Mucosa of descending colon (tissue), 3 donors: Measurements from ENCODE around the gene GZMM. TPM values are rescaled to one million over a fixed set of nuclear protein-coding genes. Genes with fewer than 3 reads are reported as not detected.
A peak's percentile ranks its signal among the peaks of the same experiment; 100 is the strongest.

ENCODE experiments used
- ATAC-seq: fragments of 200-7000 bp; cut with Tn5 transposase; one replicate; pipeline ENCODE4 v1.9.1; 2020; ENCODE audit warnings: mild to moderate bottlenecking, moderate library complexity
- DNase-seq, 3 donors: peaks; one replicate each; pipeline ENCODE4 v3.0.0-alpha.2; 2020
- H3K36me3 ChIP-seq: fragments of 200-600 bp; one replicate; pipeline ENCODE4 v1.8.0; 2021; ENCODE audit warnings: low read depth, mild to moderate bottlenecking
- H3K4me1 ChIP-seq: fragments of 200-600 bp; one replicate; pipeline ENCODE4 v1.8.0; 2021; ENCODE audit warnings: low read depth, mild to moderate bottlenecking
- H3K4me3 ChIP-seq: fragments of 200-600 bp; one replicate; pipeline ENCODE4 v1.8.0; 2021; ENCODE audit warnings: mild to moderate bottlenecking
- H3K9me3 ChIP-seq: fragments of 200-600 bp; one replicate; pipeline ENCODE4 v1.8.0; 2021; ENCODE audit warnings: mild to moderate bottlenecking
- CTCF ChIP-seq: fragments of 200-600 bp; IDR thresholded peaks from one replicate; pipeline ENCODE4 v1.8.0; 2022; ENCODE audit warnings: antibody characterized with exemption, mild to moderate bottlenecking
- intact Hi-C, 2 donors: fragments of 100-400 bp; cut with DNase I in 1 of 2; cut with micrococcal nuclease in 1 of 2; formaldehyde crosslinking; loops; one replicate each; pipeline versions ENCODE4 v1.11.0 to v1.11.1; 2022; cut with DNase I, micrococcal nuclease
- total RNA-seq, 3 donors: library from RNA; stranded (reverse); fragmentation: NEBNext Ultra II Directional in 2 of 3; extraction: Animal tissue kit (Norgen Biotek cat#: 25700) in 2 of 3; gene quantifications; one replicate each; pipeline versions ENCODE4 v1.2.1 to v1.2.4, GENCODE V29; 2021 to 2023
- donor health status: DM: no; HTN: no; CAD: no; lungs with moderate emphysema.
- donor health status: DM: no; HTN: no; CAD: no.
- donor health status: DM: no; HTN: yes; CAD: no.

Gene GZMM
- total RNA-seq, 3 donors from 2014 or later = 0.76 to 1.4 (median 1.4) TPM

GRCh38 chr19:579842-580155, 35.9 kb downstream of the GZMM start:
- intact Hi-C loops = loop anchor here in 1 of 2 donors (10.0 kb wide), 1 partner anchor 155 kb away; no protein-coding TSS in a partner anchor

GRCh38 chr19:580274-580835, 36.5 kb downstream of the GZMM start:
- TF ChIP-seq CTCF = no peak
- intact Hi-C loops = loop anchor here in 1 of 2 donors (10.0 kb wide), 1 partner anchor 154 kb away; no protein-coding TSS in a partner anchor
- DNase-seq (peak in 1 of 3 donors; percentile 28), ATAC-seq (no peak)
- Histone ChIP-seq H3K9me3 (no peaks in the 10 kb centered on the region), H3K4me3 (no peak overlapping the region), H3K4me1 (peaks cover 11% of the 10 kb centered on the region), H3K36me3 (peaks cover 12% of the 10 kb centered on the region)

More at GRCh38 chr19:579842-580155, 35.9 kb downstream of the GZMM start:
- Histone ChIP-seq H3K4me3 (no peak overlapping the region), H3K4me1 (peaks cover 16% of the 10 kb centered on the region), H3K36me3 (peaks cover 12% of the 10 kb centered on the region), H3K9me3 (no peaks in the 10 kb centered on the region)
- DNase-seq (peak in 1 of 3 donors; percentile 14), ATAC-seq (no peak)
- TF ChIP-seq CTCF = no peak

- Histone ChIP-seq H3K36me3 (peaks cover 12% of the 10 kb centered on the region), H3K4me3 (no peak overlapping the region), H3K4me1 (no peaks in the 10 kb centered on the region), H3K9me3 (no peaks in the 10 kb centered on the region)
- ATAC-seq (no peak), DNase-seq (peak in 1 of 3 donors; percentile 20)
- intact Hi-C loops = loop anchor here in 1 of 2 donors (10.0 kb wide), 1 partner anchor 153 kb away; no protein-coding TSS in a partner anchor
- no peak for TF ChIP-seq CTCF
Measured at GRCh38 chr19:581399-582111, 37.7 kb downstream of the GZMM start.

- H3K4me3 ChIP-seq = no peak overlapping the region
- H3K9me3 ChIP-seq = no peaks in the 10 kb centered on the region
- no peaks in the 10 kb centered on the region for H3K4me1 ChIP-seq
- peaks cover 12% of the 10 kb centered on the region for H3K36me3 ChIP-seq
- ATAC-seq (no peak), DNase-seq (no peak)
- intact Hi-C loops = loop anchor here in 1 of 2 donors (10.0 kb wide), 1 partner anchor 152 kb away; no protein-coding TSS in a partner anchor
- TF ChIP-seq CTCF = no peak
Measured at GRCh38 chr19:582497-583197, 38.8 kb downstream of the GZMM start.

- Histone ChIP-seq H3K36me3 (peaks cover 12% of the 10 kb centered on the region), H3K4me1 (peaks cover 4% of the 10 kb centered on the region), H3K9me3 (no peaks in the 10 kb centered on the region), H3K4me3 (no peak overlapping the region)
- DNase-seq (no peak), ATAC-seq (no peak)
- intact Hi-C loops = loop anchor here in 1 of 2 donors (10.0 kb wide), 1 partner anchor 151 kb away; no protein-coding TSS in a partner anchor
- no peak for TF ChIP-seq CTCF
Measured at GRCh38 chr19:583198-583967, 39.5 kb downstream of the GZMM start.
